PC-3 (cell line): Measurements from ENCODE around the gene MOB2.

Source experiments
- CTCF ChIP-seq: fragments of 300-600 bp; sonication (generic); conservative IDR thresholded peaks from 2 replicates; pipeline ENCODE4 v1.5.1; 2017; ENCODE audit warnings: antibody characterized with exemption, low read depth, mild to moderate bottlenecking, low read length
- EZH2 ChIP-seq: fragments of 300-600 bp; sonication (generic); IDR thresholded peaks from one replicate; pipeline ENCODE4 v1.6.1; 2017; ENCODE audit warnings: antibody characterized with exemption, mild to moderate bottlenecking, low read length; ENCODE audit not compliant: unreplicated experiment

DNA sequence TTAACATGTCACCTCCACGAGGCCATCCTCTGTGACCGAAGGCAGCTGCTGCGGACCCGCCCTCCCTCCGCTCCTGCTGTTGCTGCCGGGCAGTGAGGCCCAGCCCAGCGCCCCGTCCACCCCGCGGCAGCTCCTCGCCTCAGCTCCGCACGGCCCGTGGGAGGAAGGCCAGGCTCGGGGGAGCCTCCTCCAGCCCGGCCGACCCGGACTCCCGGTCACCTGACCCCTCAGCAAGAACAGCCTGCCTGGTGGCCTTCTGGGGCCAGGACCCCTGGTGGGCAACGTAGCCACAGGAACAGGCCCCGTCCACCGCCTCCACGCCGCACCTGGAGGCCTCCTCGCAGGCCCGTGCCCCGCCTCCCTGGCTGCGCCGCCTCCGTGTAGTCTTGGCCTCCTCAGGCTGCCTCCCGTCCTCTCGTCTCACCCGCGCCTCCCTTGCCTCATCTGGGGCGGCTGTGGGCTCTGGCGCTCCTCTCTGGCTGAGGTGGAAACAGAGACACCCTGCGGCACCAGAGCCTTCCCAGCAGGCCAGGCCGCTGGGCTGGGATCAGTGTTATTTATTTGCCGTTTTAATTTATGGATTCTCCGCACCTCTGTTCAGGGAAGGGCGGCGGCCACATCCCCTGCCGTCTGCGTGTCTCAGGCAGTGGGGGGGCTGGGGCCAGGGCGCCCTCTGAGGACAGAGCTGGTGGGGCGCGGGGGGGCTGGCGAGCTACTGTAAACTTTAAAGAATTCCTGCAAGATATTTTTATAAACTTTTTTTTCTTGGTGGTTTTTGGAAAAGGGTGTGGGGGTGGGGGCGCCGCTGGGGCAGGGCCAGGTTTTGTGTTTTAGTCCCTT lies 25.4 kb downstream of the MOB2 start:
- TF ChIP-seq CTCF (no peak), EZH2 (no peak)
